Activated CD4-positive, alpha-beta T cell treated with anti-CD3 and anti-CD28 coated beads, Interleukin-2, amount 50 U/mL, for 4 hours (primary cell): ENCODE results near the gene ZBED3.
"Not testable (repeated sequence)": the region's sequence is repeated elsewhere in the genome, so short reads cannot be mapped to it uniquely, and the experiment has no call there.

Source experiments
- DNase-seq, 2 experiments: peaks; one replicate each; pipeline ENCODE4 v3.0.0-alpha.2; 2020

The ZBED3 gene, protein sequence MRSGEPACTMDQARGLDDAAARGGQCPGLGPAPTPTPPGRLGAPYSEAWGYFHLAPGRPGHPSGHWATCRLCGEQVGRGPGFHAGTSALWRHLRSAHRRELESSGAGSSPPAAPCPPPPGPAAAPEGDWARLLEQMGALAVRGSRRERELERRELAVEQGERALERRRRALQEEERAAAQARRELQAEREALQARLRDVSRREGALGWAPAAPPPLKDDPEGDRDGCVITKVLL

DNA sequence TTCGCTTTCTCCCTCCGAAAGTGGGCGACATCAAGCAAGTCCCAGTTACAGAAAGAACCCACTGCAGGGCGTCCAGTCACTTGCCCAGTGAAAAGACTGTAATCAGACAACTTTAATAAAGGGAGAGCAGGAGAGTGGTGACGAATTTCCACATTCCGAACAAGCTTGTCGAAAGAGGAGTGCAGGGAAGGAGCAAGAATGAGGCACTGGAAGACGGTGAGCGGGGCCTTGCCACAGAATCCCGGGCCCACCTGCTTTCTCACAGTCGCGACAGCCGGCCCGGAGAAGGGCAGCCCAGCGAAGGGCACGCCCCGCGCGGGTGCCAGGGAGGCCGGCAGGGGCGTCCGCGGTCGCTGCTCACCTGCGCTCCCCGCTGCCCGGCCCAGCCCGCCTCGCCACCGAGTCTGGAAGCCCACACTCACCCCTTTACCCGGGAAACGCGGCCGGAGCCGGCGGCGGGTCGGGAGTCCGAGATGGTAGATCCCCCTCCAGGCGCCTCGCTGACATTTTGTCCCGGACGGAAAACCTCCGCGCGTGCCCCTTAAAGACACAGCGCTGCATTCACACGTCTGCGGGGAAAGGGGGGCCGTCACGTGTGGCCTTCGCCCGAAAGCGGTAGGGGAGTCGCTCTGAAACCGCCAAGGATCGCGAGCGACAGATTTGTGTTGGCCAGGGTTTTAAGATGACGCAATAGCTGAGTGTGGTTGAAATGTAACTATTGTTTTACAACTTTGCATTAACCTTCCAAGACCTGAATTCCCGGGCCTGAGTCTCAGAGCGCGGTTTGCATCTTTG is at the start of gene ZBED3:
ZBED3 (minus strand) TSS at position 597 of the 795 bp plus-strand sequence. CDS start 9,407 bp downstream, outside the sequence.
- peak; percentile 24 to 29 for DNase-seq

GRCh38 chr5:77133061-77133758 is 46.1 kb upstream of the ZBED3 start:
- no peak for DNase-seq

- no peak for DNase-seq
Observed at GRCh38 chr5:77131361-77131760, 44.3 kb upstream of the ZBED3 start.

GRCh38 chr5:77129391-77129990 is 42.4 kb upstream of the ZBED3 start:
- peak in 1 of 2 experiments; percentile 2 for DNase-seq

DNA sequence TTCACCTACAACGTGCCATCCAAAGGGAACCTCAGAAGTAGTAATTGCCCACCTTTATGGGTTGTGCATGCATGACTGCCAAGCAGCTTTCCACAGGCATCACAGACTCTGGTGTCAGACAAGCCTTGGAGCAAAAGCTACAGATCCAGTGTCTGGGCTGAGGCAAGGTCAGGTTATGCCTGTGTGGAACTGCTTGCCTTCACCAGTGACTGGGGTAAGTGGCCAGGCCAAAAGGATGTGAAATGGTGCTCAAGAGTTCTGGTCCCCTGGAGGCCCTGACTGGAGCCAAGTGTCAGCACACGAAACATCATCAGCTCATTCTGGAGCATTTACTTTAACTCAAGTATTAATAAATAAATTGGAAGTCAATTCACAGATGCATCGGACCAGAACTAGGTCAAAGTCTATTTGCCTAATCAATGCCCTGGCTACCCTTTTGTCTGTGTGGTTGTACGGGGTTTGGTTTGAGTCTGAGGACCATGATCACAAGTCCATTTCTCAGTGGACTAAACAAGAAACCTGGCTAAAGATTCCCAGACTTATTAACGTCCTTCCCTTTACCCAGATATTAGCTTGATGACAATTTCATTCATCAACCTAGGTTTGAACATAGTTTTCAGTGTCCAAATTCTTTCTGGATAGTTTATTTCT is 41.5 kb upstream of the ZBED3 start:
- no peak for DNase-seq

GRCh38 chr5:77123057-77123456 is 36.0 kb upstream of the ZBED3 start:
- DNase-seq: no peak

- no peak for DNase-seq
Observed at GRCh38 chr5:77120706-77121105, 33.6 kb upstream of the ZBED3 start.

GRCh38 chr5:77120086-77120485 is 33.0 kb upstream of the ZBED3 start:
- no peak for DNase-seq

DNA sequence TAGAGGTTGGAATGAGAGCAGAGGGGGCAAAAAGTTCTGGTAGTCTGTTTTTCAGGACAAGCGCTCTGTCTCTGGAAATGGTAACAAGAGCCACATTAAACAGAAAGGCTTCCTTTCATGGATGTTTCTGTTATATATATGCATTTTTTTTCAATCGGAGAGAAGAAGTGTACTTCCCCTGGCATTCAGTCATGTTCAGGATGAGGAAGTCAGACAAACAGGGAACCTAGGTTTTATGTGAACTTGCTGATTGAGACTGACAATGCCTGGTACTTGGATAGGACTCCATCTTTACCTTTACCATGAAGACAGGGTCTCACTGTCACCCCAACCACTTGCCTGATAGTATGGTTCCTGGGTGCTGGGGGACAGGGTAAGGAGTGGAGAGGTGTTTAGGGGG is 30.1 kb upstream of the ZBED3 start:
- no peak for DNase-seq

DNA sequence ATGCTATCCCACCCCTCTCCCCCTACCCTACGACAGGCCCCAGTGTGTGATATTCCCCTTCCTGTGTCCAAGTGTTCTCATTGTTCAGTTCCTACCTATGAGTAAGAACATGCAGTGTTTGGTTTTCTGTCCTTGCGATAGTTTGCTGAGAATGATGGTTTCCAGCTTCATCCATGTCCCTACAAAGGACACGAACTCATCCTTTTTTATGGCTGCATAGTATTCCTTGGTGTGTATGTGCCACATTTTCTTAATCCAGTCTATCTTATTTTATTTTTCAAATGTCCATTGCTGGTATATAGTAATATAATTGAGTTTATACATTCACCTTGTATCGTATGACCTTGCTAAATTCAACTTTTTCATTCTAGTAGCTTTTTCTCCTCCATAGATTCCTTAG is 19.9 kb upstream of the ZBED3 start:
- DNase-seq: not testable (repeated sequence)

- DNase-seq: no peak
Observed at GRCh38 chr5:77104813-77105212, 17.7 kb upstream of the ZBED3 start.

GRCh38 chr5:77103457-77103856 is 16.4 kb upstream of the ZBED3 start:
- no peak for DNase-seq

GRCh38 chr5:77102549-77102948 is 15.5 kb upstream of the ZBED3 start:
- no peak for DNase-seq

- no peak for DNase-seq
Observed at GRCh38 chr5:77101298-77101697, 14.2 kb upstream of the ZBED3 start.

DNA sequence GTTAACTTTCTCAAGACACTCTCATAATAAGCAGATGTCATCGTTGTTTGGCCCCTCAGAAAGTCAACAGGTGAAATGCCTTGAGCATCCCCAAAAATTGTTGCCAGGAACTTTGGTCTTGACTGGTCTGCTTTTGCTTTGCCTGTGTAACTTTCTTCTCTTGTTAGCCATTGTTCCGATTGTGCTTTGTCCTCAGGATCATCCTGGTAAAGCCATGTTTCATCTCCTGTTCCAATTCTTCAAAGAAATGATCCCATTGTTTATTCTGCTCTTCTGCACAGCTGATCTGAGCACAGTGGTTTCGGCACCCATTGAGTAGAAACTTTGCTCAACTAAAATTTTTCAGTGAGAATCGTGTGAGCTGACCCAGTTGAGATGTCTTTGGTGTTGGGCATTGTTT is 8.1 kb upstream of the ZBED3 start:
- no peak for DNase-seq

GRCh38 chr5:77087484-77088261 is 588 bp upstream of the ZBED3 start:
- DNase-seq: no peak

DNA sequence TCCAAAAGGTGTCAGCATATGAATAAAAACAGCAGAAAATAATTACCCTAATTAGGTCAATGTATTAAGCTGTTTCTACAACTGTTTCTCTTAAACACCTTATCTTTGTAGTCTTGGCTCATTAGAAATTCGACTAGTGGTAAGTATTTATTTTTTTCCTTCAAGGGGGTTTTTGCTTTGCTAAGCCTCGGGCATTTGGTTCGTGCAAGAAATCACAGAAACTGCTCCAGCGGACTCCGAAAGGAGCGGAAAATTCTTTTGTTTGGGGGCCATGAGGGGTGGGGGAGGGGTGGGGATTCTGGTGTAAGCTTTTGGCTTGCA is 757 bp downstream of the ZBED3 start:
- DNase-seq: no peak

DNA sequence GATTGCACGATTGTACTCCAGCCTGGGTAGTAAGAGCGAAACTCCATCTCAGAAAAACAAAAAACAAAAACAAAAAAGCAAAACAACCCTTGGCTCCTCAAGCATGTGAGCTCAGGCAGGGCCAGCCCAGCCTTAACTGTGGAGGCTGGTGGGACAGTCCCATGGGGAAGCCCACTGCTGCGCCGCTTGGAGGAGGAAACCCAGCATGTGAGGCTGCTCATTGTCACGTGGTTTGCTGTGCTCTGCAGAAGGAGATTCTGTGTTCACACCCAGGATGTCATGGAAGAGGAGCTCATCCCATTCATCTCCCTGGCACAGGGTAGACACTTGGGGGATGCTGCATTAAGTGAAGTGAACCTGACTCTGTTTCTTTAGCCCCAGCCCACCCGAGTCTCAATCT is 4.0 kb downstream of the ZBED3 start:
- DNase-seq: no peak

DNA sequence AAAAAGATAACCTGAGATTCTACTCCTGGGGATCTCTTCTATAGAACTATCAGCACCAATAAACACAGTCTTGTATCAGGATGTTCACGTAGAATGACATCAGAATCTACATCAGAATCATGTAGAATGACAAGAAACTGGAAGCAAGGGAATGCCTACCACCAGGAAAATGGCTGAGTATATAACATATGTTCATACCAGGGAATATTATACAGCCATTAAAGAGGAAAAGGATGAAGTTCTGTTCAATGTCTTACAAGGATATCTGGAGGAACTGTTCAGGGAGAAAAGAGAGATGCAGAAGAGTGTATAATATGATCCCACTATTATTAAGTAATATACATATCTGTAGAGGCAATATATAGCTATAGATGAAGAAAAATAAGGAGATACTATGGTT is 4.8 kb downstream of the ZBED3 start:
- DNase-seq: no peak

GRCh38 chr5:77080905-77081304 is 6.2 kb downstream of the ZBED3 start:
- DNase-seq: no peak

DNA sequence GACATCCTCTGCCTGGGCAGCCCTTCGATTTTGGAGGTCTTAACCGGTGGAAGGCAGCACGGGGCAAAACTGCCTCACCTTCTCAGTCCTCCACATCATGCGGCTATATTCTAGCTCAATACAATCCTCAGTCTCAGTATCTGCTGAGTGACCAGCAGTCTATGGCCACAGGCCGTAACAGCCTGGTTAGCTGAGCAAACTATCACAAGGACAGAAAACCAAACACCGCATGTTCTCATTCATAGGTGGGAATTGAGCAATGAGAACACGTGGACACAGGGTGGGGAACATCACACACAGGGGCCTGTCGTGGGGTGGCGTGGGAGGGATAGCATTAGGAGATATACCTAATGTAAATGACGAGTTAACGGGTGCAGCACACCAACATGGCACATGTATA is 6.6 kb downstream of the ZBED3 start:
- DNase-seq: not testable (repeated sequence)

DNA sequence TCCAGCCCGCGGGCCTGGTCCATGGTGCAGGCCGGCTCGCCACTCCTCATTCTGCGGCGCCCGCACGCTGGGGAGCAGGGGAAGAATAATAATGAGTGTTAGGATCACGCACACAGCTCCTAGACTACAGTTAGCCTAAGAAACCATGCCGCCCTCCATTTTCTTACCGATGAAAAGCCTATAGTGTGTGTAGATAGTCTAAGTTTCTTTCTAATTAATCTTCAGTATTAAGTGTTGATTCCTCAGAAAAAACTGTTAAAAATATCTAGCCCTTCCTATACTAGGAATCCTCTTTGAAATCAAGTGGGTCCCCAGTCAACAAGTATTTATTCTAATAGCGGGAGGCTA is 9.3 kb downstream of the ZBED3 start:
- no peak for DNase-seq
